Activated T-cell treated with anti-CD3 and anti-CD28 coated beads, Interleukin-2, amount 50 U/mL, for 1 hour (primary cell): ENCODE measurements around the gene MYBBP1A.

ENCODE experiments used
- DNase-seq: peaks from one replicate; pipeline ENCODE4 v3.0.0-alpha.2; 2020

The MYBBP1A gene

DNA sequence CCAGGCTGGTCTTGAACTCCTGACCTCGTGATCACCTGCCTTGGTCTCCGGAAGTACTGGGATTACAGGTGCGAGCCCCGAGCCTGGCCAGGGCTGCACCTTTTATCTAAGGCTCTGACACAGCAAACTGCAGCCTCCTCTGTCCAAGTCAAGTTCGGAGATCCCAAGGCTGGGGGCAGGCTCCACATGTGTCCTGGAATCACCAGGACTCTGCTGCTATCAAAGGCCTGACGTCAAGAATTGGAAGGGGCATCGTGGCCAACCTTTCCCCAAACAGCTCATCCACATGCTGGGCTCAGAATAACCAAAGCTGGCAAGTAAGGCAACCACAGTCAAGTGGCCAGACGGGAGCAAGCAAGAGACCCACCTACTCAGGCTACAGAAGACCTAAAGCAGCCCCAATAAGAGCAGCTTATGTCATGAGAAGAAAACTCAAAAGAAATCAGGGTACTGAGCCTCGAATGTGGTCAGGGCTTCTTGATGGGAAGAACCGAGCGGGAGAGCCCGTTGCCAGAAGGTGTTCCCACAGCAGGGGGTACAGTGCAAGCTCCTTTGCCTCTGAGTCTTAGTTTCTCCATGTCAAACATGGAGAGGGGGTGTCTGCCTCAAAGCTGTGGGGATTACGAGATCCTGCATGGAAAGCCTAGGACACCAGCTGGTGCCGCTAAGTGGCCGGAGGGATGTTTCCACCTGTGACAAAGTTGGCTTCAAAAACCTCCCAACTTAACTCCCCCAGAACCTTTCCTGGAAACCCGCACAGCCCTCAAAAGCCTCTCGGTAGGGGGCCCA is 7.9 kb downstream of the MYBBP1A start:
- DNase-seq, result no peak

DNA sequence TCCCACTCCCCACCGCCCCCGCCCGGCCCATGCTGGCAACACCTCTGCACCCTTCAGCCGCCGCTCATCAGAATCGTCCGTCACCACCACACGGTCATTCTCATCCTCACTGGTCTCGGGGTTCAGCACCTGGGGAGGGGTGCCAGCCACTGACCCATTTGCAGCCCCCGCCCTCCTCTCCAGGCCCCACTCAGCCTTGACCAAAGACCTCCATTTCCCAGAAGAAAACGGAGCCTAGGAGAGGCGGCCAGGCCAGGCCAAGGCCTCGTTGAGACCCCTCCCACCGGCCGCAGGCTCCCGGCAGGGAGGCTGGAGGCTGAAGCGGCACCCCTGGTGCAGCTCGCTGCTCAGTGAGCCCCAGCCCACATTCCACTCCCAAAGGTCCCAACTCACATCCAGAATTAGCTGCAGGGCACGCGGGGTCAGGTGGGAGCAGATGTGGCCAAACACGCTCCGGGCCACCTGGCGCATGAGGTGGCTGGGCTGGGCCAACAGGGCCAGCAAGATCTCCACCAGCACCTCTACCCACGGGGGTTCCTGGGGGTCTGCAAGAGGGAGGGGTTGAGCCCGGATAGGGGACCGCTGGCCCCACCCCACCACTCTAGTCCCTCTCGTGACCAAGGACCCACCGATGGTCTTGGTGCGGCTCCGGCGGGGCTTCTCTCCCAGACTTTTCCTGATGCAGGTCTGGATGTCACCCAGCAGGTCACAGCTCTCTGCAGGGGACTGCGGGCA is 9.8 kb downstream of the MYBBP1A start:
- no peak for DNase-seq

DNA sequence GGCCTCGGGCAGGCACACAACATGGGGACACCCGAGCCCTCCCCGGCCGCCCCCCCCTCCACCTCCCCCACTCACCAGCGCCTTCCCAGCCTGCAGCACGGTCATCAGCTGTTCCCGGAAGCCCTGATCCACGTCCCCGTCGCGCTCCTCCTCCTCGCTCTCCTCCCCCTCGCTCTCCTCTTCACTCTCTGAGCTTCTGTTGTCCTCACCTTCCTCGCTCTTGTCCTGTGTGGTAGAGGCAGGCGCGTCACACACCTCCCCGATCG is 10.3 kb downstream of the MYBBP1A start:
- no peak for DNase-seq

DNA sequence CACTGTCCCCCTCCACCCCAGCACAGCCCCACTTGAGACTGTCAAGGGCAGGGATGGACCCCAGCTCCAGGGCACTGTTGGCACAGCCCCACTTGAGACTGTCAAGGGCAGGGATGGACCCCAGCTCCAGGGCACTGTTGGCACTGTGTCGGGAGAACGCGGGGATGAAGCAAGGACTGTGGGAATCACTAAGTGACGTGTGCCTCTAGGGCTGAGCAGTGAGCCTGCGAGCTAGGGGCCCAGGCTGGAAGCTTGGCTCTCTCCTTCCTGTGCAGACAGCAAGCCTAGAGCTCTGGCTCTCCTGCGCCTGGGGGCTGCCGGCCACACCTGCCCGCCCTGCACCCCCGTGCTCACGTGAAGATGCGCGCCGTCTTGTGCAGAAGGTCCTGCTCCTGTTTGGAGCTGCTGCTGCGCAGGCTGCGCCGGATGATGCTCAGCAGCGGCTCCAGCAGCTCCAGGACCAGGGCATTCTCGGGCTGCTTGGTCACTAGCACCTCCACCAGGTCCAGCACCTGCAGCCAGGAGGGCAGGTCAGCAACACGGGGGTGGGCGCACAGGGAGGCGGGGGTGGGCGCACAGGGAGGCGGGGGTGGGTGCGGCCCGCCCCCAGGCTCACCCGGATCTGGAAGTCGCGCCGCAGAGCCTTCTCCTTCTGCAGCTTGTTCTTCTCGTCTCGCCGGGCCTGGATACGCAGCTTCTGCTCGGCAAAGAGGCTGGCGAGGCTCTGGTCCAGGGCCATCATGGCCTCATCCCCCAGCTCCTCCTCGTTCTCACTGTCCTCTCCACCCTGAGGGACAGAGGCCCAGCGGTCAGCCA is 10.8 kb downstream of the MYBBP1A start:
- DNase-seq, result no peak

DNA sequence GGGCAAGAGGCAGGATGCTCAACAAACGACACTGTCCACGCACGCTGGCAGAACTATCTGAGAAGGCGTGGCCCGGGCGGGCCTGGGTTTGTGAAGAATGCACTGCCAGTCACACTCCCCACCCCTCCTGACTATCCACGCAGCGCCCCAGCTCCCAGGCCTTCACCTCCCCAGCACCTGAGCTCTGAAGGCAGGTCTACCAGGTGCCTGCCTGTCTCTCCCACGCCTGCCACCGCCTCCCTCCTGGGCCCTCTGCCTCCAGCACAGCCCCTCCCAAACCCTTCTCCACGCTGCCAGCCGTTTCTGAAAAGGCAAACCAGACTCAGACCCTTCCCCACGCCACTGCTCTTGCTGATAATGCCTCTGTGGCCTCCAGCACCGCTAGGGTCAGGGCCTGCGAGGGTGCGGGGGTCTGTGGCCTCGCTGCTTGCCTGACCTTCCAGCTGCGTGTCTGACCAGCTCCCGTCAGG is 11.6 kb downstream of the MYBBP1A start:
- DNase-seq, result no peak

DNA sequence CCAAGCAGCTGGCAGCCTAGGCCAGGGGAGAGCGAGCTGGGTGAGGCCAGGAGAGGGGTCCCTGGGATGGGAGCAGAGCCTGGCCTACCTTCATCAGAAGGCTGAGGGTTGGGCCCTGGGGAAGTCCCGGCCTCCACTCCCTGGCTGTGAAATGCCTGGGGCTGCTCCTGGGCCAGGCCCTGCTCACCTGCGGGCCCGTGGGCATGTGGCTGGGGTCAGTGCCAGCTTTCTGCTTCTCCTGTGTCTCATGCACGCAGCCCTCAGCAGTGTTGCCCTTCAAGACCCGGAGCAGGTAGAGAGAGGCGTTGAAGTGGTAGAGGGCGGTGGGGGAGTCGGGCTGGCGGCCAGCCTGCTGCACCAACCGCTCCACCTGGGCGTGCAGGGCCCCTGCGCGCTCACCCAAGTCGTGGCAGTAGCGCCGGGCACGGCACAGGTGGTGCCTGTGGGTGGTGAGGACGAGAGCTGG is 12.4 kb downstream of the MYBBP1A start:
- no peak for DNase-seq

DNA sequence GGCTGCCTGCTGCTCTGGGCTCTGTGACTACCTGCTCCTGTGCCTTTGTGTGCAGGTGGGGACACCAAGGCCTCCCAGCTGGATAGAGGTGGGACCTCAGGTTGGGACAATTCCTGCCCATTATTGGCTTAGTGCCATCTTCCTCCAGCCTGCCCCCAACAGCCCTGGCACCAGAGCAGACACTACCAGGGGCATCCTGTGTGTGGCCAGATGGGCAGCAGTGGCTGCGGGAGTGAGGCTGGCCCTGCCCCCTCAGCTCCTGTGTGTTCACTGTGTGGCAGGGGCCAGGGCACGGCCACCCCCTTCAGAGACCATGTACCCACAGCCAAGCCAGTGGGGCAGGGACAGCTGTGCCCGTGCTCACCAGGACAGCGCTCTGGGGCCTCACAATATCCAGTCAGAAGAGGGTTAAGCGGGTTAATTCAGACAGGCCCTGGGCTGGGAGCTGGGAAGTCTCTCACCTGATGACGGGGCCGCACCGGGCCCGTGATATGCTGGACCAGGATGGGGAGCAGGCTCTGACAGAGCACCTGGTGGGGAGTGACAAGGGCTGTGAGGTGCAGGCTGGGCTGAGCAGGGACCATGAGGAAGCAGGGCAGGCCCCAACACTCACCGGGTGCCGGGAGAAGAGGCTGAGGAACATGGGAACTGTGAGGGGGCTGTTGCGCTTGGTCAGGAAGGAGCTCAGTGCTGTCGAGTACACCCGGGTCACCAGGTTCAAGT is 13.0 kb downstream of the MYBBP1A start:
- no peak for DNase-seq

DNA sequence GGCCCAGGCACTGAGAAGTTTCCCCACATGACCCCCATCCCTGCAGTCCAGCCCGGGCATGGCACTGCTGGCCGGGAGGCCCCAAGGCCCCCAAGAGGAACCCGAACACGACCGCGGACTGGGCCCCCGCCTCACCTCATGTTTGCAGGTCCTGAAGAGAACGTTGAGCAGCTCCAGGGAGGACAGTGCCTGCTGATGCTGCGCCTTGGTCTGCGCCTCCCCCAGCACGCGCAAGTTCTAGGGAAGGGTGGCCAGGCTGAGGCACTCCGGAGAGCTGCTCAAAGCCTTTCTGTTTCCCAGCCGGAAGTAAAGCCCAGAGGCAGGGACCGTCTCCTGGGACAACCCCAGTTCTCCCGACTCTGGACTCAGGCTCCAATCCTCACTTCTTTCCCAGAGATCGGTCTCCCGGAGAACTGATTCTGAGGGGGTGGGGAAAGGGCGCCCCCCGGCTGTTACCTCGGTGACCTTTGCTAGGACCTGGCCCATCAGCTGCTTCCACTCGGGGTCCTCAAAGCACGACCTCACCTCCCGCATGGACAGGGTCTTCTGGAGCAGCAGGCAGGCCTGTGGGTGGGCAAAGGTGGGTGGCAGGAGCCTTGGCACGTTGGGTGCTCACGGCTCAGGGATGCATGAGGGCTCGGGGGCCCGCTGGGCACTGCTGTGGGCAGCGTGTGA is 13.7 kb downstream of the MYBBP1A start:
- no peak for DNase-seq

DNA sequence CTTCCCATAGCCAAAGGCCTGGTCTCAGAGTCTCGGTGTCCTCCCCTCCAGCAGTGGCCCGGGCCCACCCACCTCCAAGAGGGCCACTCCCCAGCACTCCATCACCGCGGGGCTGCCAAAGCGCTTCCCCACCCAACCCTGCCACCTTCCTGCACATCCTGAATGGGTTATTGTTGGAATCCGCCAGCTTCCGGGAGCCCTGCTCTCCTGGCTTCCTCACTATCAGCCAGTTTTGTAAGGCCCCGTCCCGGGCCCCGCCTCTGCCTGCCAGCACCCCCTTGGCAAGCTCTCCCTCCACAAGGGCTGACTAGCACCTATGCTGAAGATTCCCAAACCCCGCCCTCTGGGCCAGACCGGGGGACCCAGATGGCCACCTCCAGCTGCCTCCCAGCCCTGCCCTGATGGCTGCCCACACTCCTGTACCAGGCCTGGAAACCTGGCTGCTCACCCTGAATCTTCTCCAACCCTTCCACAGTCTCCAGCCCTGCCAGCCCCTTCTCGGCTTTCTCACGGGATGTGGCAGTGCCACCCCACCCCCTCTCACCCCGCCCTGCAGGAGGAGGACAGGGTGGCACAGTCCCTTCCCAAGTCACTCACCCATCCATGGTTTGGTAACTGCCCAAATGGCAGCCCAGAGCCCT is 14.4 kb downstream of the MYBBP1A start:
- no peak for DNase-seq

DNA sequence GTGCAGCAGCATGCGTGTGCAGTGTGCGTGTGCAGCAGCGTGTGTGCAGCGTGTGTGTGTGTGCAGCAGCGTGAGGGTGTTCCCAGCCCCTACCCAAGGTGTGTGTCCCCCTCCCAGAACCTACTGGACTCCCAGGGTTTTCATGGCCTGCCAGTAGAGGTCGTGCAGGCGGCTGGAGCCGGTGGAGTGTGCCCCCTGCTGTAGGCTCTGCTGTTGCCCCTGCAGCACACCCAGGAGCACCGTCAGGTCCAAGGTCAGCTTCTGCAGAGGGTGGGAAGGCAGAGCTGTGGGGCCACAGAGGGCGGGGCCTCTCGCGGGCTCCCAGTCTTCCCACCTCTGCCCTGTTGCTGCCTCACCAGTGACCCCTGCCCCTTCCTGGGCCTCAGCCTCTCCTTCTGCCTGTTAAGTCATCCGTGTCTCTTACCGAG is 14.9 kb downstream of the MYBBP1A start:
- no peak for DNase-seq

DNA sequence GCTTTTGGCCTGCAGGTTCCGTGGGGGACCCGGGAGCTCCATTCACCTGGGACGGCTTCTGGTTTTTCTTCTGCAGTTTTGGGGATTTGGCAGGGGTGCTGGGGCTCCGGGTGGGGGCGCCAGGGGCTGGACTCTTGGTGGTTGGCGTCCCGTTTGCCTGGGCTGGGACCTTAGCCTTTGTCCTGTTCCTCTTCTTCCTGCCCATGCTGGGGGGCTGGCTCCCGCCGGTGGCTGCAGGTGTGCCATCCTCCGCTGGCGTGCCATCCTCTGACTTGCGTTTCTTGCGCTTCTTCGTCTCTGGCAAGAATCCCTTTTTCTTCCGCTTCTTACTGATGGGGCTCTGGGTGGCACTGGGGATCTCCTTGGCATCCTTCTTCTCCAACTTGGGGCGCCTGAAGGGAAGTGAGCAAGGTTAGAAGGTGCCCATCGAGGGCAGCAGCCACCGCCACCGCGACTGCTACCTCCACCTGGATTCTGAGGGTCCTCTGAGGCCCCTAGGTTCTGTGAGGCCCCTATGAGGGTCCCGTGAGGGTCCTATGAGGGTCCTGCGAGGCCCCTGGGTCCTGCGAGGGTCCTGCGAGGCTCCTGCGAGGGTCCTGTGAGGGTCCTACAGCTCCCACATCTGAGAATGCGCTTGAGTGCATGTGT is 15.5 kb downstream of the MYBBP1A start:
- no peak for DNase-seq

DNA sequence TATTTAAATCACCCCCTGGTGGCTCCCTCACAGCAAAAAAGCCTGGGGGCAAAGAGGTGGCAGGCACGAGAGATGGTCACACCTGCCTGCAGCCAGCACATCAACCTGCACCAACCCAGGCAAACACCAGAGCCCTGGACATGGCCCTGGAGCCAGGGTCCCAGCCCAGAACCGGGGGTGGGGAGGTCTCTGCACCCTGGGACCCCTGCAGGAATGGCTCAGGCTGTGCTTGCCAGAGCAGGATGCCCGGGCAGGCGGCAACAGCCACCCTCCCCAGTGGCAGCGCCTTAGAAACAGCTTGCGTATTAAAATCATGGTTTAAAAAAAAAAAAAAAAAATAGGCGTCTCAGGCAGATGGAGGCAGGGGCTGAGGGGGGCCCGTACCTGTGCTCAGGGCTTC is 16.2 kb downstream of the MYBBP1A start:
- no peak for DNase-seq

DNA sequence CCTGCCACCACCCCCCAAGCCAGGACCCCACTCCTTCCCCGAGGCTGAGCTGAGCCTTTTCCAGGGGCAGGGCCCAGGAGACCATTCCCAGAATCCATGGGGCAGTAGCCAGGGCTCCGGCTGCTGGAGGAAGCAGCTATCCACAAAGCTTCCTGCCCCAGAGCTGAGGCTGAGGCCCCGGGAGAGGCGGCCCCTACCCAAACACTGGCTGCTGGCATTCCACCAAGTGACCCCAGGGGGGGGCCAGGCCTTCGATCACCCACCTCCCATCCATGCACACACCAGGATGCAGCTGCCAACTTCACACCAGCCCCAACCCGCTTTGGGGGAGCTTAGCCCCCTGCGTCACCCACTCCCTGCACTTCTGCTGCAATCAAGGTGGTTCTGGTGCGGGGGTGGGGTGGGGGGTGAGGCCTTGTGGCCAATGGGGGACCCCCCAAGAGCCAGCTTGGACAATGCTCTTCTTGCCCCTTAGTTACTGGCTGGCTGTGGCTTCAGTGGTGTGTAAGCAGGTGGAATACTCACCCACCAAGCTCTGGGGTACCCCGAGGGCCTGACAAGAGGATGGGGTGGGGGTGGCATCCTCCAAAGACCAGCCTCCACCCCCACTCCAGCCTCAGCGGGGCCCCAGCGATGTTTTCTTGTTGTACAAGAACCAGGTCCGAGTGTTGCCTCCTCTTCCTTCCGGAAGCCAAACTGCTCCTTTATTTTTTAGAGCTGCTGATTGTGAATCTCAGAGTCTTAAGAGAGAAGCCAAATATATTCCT is 16.8 kb downstream of the MYBBP1A start:
- no peak for DNase-seq

DNA sequence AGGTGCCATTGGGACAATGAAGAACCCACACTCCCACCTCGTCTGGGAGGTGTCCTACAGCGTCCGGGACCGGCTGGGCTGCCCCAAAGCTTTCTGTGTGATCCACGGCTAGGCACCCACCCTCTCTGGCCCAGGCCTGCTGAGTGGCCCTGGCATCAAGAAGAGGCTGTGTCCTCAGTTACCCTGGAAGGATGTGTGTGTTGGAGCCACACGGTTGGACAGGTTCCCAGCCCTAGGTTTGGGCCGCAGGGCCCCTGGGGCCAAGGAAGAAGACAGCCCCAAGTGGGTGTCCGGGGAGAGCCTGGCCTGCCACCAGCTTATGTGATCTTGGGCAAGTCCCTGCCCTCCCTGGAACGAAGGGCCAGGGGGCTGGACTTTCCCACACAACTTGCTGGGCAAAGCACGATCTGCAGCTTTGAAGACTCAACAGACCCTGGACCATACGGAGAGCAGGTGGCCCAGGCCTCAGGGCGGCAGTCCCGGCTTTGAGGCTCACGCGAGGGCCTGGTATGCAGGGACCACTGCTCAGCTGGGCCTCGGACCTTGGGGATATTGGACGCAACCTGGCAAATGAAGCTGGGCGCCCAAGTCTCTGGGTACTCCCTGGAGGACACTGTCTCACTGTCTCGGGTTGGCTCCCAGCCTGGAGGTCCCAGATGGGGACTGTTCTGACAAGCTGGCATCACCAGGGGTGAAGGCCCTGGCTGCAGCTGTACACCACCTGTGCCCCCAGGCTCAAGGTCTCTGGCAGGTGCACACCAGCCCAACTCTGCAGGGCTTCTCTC is 17.5 kb downstream of the MYBBP1A start:
- no peak for DNase-seq

DNA sequence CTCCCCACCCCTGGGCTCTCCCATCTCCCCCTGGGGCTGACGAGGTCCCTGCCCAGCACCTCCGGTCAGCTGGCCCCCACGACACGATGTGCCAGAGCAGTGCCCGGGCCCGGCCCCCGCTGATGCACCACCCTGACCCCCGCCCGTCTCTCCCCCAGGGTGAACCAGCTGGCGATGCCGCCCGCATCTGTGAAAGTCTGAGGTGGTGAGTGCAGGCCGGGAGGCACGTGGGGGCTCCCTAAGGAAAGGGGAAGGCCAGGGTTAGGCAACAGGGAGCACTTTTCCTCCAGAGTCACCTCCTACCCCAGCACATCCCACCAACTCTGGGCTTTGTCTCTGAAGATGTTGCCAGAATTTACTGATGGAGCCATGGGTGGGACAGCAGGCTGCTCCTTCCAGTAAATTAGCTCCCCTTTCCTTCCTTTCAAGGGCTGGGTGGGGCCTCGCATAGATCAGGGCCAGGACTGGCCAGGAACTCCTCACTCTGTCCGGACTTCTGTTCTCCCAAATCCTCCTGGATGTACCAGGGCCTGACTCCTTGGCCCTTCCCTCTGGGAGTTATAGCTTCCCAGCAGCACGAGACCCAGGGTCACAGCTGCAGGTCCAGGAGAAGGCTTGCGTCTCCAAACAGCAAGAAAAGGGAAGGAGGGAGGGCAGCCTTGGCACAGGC is 18.3 kb downstream of the MYBBP1A start:
- no peak for DNase-seq

DNA sequence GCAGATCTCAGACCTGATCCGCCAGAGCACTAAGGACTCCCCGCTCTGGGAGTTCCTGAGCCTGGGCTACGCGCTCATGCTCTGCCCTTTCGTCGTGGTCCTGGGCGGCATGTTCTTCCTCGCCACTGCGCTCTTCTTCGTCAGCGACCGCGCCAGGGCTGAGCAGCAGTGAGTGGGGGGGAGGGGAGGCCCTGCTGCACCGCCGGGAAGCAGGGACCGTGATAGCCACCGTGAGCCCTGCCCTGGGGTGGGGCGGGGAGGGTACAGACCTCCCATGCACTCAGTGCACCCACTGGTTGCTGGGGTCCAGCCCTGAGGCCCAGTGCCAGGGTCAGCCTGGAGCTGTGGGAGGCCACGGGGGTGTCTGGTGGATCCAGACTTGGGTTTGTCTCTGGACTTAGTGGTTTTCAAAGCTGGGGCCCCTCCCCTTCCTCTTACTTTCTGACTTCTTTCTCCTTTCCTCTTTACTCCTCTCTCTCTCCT is 18.9 kb downstream of the MYBBP1A start:
- DNase-seq, result no peak

DNA sequence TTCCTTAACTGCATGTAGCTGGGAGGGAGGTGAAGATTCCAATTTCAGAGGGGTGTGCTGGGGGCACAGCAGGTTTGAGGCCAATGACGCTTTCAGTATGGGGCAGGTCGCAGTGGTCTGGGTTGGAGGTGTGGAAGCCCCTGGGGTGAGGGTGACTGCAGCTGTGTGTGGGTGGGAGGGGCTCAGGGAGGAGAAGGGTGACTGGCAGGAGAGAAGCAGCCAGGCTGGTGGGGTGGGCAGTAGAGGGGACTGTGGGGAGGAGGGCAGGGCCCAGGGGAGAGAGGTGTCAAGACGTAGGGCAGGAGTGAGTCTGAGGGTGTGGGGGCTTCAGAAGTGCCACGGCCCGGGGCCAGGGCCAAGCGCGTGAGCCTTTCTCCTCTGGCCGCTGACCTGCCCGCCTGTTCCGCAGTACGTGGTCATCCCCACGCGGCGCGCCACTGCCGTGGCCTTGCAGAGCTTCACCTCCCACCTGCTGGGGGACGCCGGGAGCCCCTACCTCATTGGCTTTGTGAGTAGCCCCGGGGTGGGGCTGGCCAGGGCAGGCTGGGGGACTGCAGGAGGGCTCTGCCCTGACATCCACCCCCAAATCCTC is 19.4 kb downstream of the MYBBP1A start:
- no peak for DNase-seq

DNA sequence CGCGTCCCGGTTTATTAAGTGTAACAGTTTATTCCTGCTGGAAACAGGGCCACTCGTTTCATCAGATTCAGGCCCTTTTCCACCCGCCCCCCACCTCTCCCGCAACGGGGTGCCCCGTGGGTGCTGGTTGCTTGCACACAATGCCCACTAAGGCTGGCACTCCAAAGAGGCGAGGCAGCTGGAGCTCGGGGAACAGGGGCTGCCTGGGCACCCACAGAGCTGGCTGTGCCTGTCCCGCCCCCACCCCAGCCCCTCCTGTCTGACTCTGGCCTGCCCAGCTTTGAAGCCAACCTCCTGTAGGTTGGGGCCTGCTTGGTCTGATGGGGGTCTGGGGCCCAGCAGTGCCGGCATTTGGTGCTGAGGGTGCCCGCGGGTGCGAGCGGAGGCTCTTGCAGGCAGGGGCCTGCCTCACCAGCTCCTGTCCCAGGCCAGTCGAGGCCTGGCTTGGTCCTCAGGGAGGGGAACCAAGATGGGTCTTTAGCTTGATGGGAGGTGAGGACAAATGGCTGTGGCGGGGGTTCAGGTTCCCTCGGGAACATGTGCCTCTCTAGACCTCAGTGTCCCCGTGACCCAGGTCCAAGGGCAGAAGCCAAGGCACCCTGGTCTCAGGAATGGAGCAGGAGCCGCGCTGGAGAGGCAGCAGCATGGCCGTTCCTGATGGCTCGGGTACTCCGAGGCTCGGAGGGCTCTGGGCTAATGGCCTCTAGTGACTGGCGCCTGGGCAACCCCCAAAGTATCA is 20.1 kb downstream of the MYBBP1A start:
- DNase-seq, result no peak
